ENCODE data around the gene FGR. TPM values are rescaled to one million over a fixed set of nuclear protein-coding genes. Genes with fewer than 3 reads are reported as not detected.

Gene FGR
- total and polyA plus RNA-seq, 8 donors = 3.1 to 126 (median 4.7) TPM

DNA sequence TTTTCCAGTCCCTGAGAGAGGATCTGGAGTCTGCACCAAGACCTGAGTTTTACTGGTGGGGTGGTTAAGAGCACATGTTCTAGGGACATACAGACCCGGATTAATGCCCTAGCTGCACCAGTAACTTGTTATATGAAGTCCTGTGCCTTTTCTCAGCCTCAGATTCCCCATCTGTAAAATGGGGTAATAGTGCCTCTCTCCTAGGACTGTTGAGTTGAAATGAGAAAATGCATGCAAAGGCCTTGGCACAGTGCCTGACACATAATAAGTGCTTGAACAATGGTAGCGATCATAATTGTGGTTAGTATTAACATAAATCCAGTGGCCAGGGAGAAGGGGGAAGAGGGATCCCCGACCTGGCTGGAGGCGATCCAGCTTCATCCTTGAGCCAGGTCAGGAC lies 43.4 kb downstream of the FGR start:
- peaks cover 32 to 51% of the 10 kb centered on the region in 2 donors for H3K4me1 ChIP-seq
- no peaks in the 10 kb centered on the region for H3K9me3 ChIP-seq
- intact Hi-C loops (cut with DNase I) = no loop called here
- H3K36me3 ChIP-seq = no peaks in the 10 kb centered on the region
- H3K27ac ChIP-seq = peak overlapping the region in 1 of 2 donors; percentile 15
- H3K27me3 ChIP-seq = no peaks in the 10 kb centered on the region
- no peak for ATAC-seq
- H3K4me3 ChIP-seq = no peak overlapping the region
- DNase-seq = no peak
- TF ChIP-seq, protein P1, sequence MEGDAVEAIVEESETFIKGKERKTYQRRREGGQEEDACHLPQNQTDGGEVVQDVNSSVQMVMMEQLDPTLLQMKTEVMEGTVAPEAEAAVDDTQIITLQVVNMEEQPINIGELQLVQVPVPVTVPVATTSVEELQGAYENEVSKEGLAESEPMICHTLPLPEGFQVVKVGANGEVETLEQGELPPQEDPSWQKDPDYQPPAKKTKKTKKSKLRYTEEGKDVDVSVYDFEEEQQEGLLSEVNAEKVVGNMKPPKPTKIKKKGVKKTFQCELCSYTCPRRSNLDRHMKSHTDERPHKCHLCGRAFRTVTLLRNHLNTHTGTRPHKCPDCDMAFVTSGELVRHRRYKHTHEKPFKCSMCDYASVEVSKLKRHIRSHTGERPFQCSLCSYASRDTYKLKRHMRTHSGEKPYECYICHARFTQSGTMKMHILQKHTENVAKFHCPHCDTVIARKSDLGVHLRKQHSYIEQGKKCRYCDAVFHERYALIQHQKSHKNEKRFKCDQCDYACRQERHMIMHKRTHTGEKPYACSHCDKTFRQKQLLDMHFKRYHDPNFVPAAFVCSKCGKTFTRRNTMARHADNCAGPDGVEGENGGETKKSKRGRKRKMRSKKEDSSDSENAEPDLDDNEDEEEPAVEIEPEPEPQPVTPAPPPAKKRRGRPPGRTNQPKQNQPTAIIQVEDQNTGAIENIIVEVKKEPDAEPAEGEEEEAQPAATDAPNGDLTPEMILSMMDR (IDR thresholded peaks at IDR 0.05) = no peak

DNA sequence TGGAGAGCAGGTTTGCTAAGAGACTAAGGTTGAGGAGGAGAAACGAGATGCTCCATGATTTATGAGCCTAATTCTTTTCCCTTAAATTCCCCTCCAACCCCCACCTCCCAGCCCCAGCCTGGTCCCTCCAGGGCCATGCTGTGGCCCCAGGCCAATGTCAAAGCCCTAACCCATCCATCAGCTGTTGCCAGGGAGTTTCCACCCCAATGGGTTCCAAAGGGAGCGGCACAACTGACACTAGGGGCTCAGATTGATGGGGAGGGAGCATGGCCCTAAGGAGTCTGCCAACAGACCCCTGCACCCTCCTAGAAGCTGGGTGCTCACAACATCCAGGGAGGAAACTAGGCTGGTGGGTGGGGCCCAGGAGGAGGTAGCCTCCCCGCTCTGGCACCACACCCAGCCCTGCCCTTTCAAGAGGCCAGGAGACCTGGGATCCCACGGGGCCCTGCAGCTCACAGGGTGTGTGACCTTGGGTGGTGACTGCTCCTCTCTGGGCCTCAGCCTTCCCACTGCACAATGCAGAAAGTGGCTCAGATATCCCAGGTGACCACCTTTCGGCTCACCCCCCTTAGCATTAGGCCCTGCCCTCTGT lies 44.0 kb downstream of the FGR start:
- ATAC-seq (peak; percentile 56), DNase-seq (no peak)
- Histone ChIP-seq H3K9me3 (no peaks in the 10 kb centered on the region), H3K4me3 (no peak overlapping the region), H3K27me3 (no peaks in the 10 kb centered on the region), H3K4me1 (peaks cover 32 to 47% of the 10 kb centered on the region in 2 donors), H3K36me3 (no peaks in the 10 kb centered on the region), H3K27ac (peak overlapping the region in 1 of 2 donors; percentile 15)
- intact Hi-C loops (cut with DNase I) = no loop called here
- TF ChIP-seq, protein P1 (IDR thresholded peaks at IDR 0.05) = no peak

DNA sequence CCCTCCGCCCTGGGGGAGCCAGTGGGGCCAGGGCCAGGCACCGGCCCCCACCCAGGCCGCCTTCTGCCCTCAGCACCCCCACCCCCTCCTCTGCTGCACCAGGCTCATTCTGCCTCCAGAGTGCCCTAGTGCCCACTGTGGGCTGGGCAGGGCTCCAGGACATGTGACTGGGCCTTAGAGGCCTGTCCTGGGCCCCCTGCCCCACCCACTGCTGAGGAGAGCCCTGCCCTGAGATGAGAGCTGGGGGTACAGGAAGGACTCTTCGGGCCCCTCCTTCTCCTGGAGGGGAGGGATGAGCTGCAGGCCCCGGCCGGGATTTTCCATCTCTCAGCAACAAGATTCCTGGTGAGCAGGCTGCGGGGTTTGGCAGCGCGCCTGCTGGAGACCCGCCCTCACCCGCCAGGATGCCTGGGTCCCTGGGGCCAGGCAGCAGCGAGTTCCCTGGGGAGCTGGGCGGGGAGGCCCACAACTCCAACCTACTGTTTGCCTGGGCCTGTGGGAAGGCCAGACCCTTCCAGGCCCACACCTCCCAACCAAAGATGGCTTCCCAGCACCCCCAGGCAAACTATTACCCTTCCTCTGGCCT lies 45.1 kb downstream of the FGR start:
- Histone ChIP-seq H3K4me3 (no peak overlapping the region), H3K27me3 (no peaks in the 10 kb centered on the region), H3K4me1 (peaks cover 32 to 47% of the 10 kb centered on the region in 2 donors), H3K27ac (peak overlapping the region in 1 of 2 donors; percentile 24), H3K36me3 (no peaks in the 10 kb centered on the region), H3K9me3 (no peaks in the 10 kb centered on the region)
- intact Hi-C loops (cut with DNase I) = no loop called here
- DNase-seq (peak in 1 of 4 donors; percentile 67), ATAC-seq (peak; percentile 75)
- TF ChIP-seq, protein P1 (IDR thresholded peaks at IDR 0.05) = no peak

DNA sequence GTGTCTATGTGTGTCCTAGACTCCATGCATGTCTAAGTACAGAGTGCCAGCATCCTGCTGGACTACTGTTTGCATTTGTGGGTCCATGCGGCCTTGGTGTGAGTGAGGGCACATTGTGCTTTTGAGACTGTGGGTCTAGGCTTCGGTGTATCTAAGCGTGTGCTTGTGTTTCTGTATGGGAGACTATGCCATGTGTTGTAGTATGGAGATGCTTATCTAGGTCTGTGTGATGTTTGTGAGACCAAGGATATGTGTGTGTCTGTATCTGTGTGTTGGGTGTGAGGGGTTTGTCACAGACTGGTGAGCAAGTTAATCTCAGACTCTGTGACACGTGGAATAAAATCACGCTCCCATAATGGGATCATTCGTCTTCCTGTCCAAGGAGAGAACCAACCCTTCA lies 45.5 kb downstream of the FGR start:
- peaks cover 32 to 47% of the 10 kb centered on the region in 2 donors for H3K4me1 ChIP-seq
- ATAC-seq (no peak), DNase-seq (no peak)

More for the DNA sequence above, 45.5 kb downstream of the FGR start:
- intact Hi-C loops (cut with DNase I) = no loop called here
- H3K27ac ChIP-seq = peak overlapping the region in 1 of 2 donors; percentile 18
- H3K27me3 ChIP-seq = no peaks in the 10 kb centered on the region
- TF ChIP-seq, protein P1 (IDR thresholded peaks at IDR 0.05) = no peak
- H3K4me3 ChIP-seq = no peak overlapping the region
- H3K36me3 ChIP-seq = no peaks in the 10 kb centered on the region
- H3K9me3 ChIP-seq = no peaks in the 10 kb centered on the region
